Endothelial cell of umbilical vein (primary cell): ENCODE measurements around the gene RAC2. TPM values are rescaled to one million over a fixed set of nuclear protein-coding genes. Genes with fewer than 3 reads are reported as not detected.

Experiments used
- BruUV-seq: library from RNA; stranded (reverse); fragments of 400-500 nt; replicated peaks from 2 replicates; lab custom pipeline; 2021; lab: Mats Ljungman, UMichigan
- CTCF ChIA-PET: fragments of 300-600, 350-600 bp; sonication (Branson Sonifier 250); formaldehyde crosslinking; loops from one replicate; lab custom pipeline; 2021; ENCODE audit warnings: antibody characterized with exemption, inconsistent platforms; lab: Charles Lee
- POLR2A ChIA-PET: fragments of 300-600, 350-600 bp; sonication (Branson Sonifier 250); formaldehyde crosslinking; loops from one replicate; lab custom pipeline; 2021; ENCODE audit warnings: antibody characterized with exemption, inconsistent platforms; lab: Charles Lee
- DNase-seq: peaks from one replicate; pipeline ENCODE4 v3.0.0-alpha.2; 2011; ENCODE audit warnings: low read depth, low spot score
- FAIRE-seq: peaks from 2 replicates; lab custom pipeline; 2011; peaks lifted over from hg19 to GRCh38; lab: Jason Lieb, UNC
- H2AFZ ChIP-seq: 2 replicates; pipeline ENCODE4 v1.6.0; 2012; ENCODE audit warnings: low read depth, low read length, control low read depth, inconsistent platforms
- H3K27ac ChIP-seq: 2 replicates; pipeline ENCODE4 v1.5.1; 2011; ENCODE audit warnings: low read depth, mild to moderate bottlenecking, control low read depth, low read length, moderate library complexity; ENCODE audit not compliant: insufficient read depth
- H3K27me3 ChIP-seq, 2 experiments: 2 replicates each; pipeline versions ENCODE4 v1.6.0 to v1.6.1; 2011; ENCODE audit warnings: low read length in 2 of 2, mixed read lengths in 1 of 2; ENCODE audit not compliant: control insufficient read depth in 2 of 2, insufficient read depth in 2 of 2
- H3K36me3 ChIP-seq, 2 experiments: 2 replicates in 1 of 2; 3 replicates in 1 of 2; pipeline ENCODE4 v1.5.1; 2011; ENCODE audit warnings: low read length in 2 of 2, mild to moderate bottlenecking in 1 of 2, moderate library complexity in 1 of 2; ENCODE audit not compliant: control insufficient read depth in 2 of 2, insufficient read depth in 2 of 2; ENCODE audit errors: extremely low read depth in 1 of 2
- H3K4me1 ChIP-seq: 3 replicates; pipeline ENCODE4 v1.5.1; 2011; ENCODE audit warnings: mild to moderate bottlenecking, low read length; ENCODE audit not compliant: control insufficient read depth, insufficient read depth; ENCODE audit errors: extremely low read depth
- H3K4me2 ChIP-seq: 2 replicates; pipeline ENCODE4 v1.6.1; 2011; ENCODE audit warnings: low read length, control low read depth, mixed read lengths; ENCODE audit not compliant: insufficient read depth
- H3K4me3 ChIP-seq, 3 experiments: fragments of 200-600 bp in 1 of 3; sonication (generic), shearing (Covaris generic) in 1 of 3; replicated peaks in 1 of 3; 2 replicates each; pipeline ENCODE4 v1.5.1; 2011 to 2016; ENCODE audit warnings: control low read depth in 3 of 3, low read length in 3 of 3, mild to moderate bottlenecking in 2 of 3, inconsistent platforms in 1 of 3, low read depth in 1 of 3, moderate library complexity in 1 of 3; ENCODE audit not compliant: insufficient read depth in 1 of 3
- H3K79me2 ChIP-seq: 2 replicates; pipeline ENCODE4 v1.6.0; 2012; ENCODE audit warnings: low read length, inconsistent platforms; ENCODE audit not compliant: control insufficient read depth, insufficient read depth
- H3K9ac ChIP-seq: replicated peaks from 2 replicates; pipeline ENCODE3; 2011; ENCODE audit warnings: low read length, control low read depth; ENCODE audit not compliant: insufficient read depth; ENCODE audit errors: extremely low read depth
- H3K9me1 ChIP-seq: replicated peaks from 3 replicates; pipeline ENCODE4 v1.6.0; 2011; ENCODE audit warnings: mild to moderate bottlenecking, low read length; ENCODE audit not compliant: control insufficient read depth, insufficient read depth; ENCODE audit errors: extremely low read depth
- H3K9me3 ChIP-seq: replicated peaks from 2 replicates; pipeline ENCODE4 v1.5.1; 2012; ENCODE audit warnings: low read length, inconsistent platforms; ENCODE audit not compliant: control insufficient read depth, insufficient read depth
- H4K20me1 ChIP-seq: replicated peaks from 2 replicates; pipeline ENCODE3; 2011; ENCODE audit warnings: mild to moderate bottlenecking, low read length; ENCODE audit not compliant: control insufficient read depth, insufficient read depth; ENCODE audit errors: extremely low read depth
- CTCF ChIP-seq, 2 donors: IDR thresholded peaks; 1 replicate in 1 of 2; 2 replicates in 1 of 2; pipeline ENCODE4 v1.5.1; 2011; ENCODE audit warnings: low read length in 2 of 2, mild to moderate bottlenecking in 2 of 2, moderate library complexity in 2 of 2, control low read depth in 1 of 2, inconsistent platforms in 1 of 2, low read depth in 1 of 2; ENCODE audit not compliant: insufficient read depth in 1 of 2; ENCODE audit errors: extremely low read depth in 1 of 2
- EZH2 ChIP-seq: IDR thresholded peaks from 2 replicates; pipeline ENCODE4 v1.6.1; 2012; ENCODE audit warnings: borderline replicate concordance, low read depth, mild to moderate bottlenecking, moderate library complexity, low read length, inconsistent platforms; ENCODE audit not compliant: severe bottlenecking
- FOS ChIP-seq: IDR thresholded peaks from 2 replicates; pipeline ENCODE4 v1.6.1; 2011; ENCODE audit warnings: mild to moderate bottlenecking, low read length, moderate library complexity, borderline replicate concordance; ENCODE audit not compliant: insufficient read depth
- GATA2 ChIP-seq: IDR thresholded peaks from 2 replicates; pipeline ENCODE4 v1.7.0; 2011; ENCODE audit warnings: low read depth, mild to moderate bottlenecking, moderate library complexity, mixed read lengths, low read length; ENCODE audit not compliant: insufficient read length, insufficient read depth
- JUN ChIP-seq: IDR thresholded peaks from 2 replicates; pipeline ENCODE4 v1.6.1; 2011; ENCODE audit warnings: borderline replicate concordance, low read depth; ENCODE audit not compliant: insufficient read length, insufficient read depth
- MAX ChIP-seq: IDR thresholded peaks from 2 replicates; pipeline ENCODE4 v1.6.1; 2011; ENCODE audit not compliant: insufficient read depth, insufficient read length
- MYC ChIP-seq: IDR thresholded peaks from one replicate; pipeline ENCODE4 v1.6.1; 2011; ENCODE audit warnings: mild to moderate bottlenecking, low read depth, low read length
- POLR2A ChIP-seq: IDR thresholded peaks from 2 replicates; pipeline ENCODE4 v1.6.1; 2012; ENCODE audit warnings: low read depth, mild to moderate bottlenecking, control low read depth, low read length
- POLR2AphosphoS5 ChIP-seq: IDR thresholded peaks from 2 replicates; pipeline ENCODE4 v1.6.1; 2012; ENCODE audit warnings: low read depth, mild to moderate bottlenecking, control low read depth, low read length, moderate library complexity; ENCODE audit not compliant: insufficient read depth
- dilution Hi-C: fragments of 300-500 bp; cut with MboI; formaldehyde crosslinking; loops from one replicate; pipeline ENCODE4 v1.15.0; 2019; ENCODE audit warnings: low sequenced_read_pairs; ENCODE audit not compliant: extremely low pct_ligation_motif_present
- intact Hi-C: fragments of 100-400 bp; cut with micrococcal nuclease; formaldehyde crosslinking; loops from one replicate; pipeline ENCODE4 v1.10.0; 2022
- polyA plus RNA-seq, 4 experiments: library from polyadenylated mRNA; depleted of rRNA in 3 of 4; stranded (reverse) in 3 of 4; unstranded in 1 of 4; fragments of >200 nt; gene quantifications; 2 replicates each; pipeline versions ENCODE4 v1.2.1 to v1.2.3, GENCODE V29; 2011 to 2012; ENCODE audit warnings: missing spikeins in 1 of 4
- total RNA-seq: library from RNA; stranded (reverse); gene quantifications from 2 replicates; pipeline ENCODE4 v1.2.3, GENCODE V29; 2021

RAC2 gene
- total and polyA plus RNA-seq, 2 donors (not counting 3 experiments of a cell fraction or from before 2014, with no cell fraction given): 122 to 181 TPM

- Histone ChIP-seq H3K4me2 (no peak overlapping the region), H4K20me1 (no peaks in the 10 kb centered on the region), H3K9me1 (no peaks in the 10 kb centered on the region), H3K27me3 (peaks cover 2 to 4% of the 10 kb centered on the region in 2 experiments), H3K27ac (no peak overlapping the region), H3K9ac (no peak overlapping the region), H3K4me1 (no peaks in the 10 kb centered on the region), H3K36me3 (no peaks in the 10 kb centered on the region), H3K9me3 (no peaks in the 10 kb centered on the region), H2AFZ (no peak overlapping the region), H3K4me3 (no peak overlapping the region), H3K79me2 (no peaks in the 10 kb centered on the region)
- no TSS peak for BruUV-seq
- FAIRE-seq: no peak
- intact Hi-C loops (no loop called here), dilution Hi-C loops (no loop called here)
- ChIA-PET POLR2A (no interaction called here), CTCF (interaction anchor here (0.5 to 1.1 kb wide), 2 partner anchors 10 to 24 kb away, joined by 3 to 4 read pairs; no protein-coding TSS in a partner anchor)
- no peak for DNase-seq
- no peak for TF ChIP-seq POLR2A
- no peak for TF ChIP-seq MYC
- TF ChIP-seq POLR2AphosphoS5: no peak
Observed at GRCh38 chr22:37291559-37292298, 47.7 kb upstream of the RAC2 start.

GRCh38 chr22:37290737-37291136 is 46.7 kb upstream of the RAC2 start:
- Histone ChIP-seq H4K20me1 (no peaks in the 10 kb centered on the region), H3K9me3 (no peaks in the 10 kb centered on the region), H3K36me3 (no peaks in the 10 kb centered on the region), H3K4me1 (no peaks in the 10 kb centered on the region), H3K4me3 (no peak overlapping the region), H2AFZ (no peak overlapping the region), H3K9me1 (no peaks in the 10 kb centered on the region), H3K27ac (no peak overlapping the region), H3K9ac (no peak overlapping the region), H3K27me3 (peaks cover 2 to 4% of the 10 kb centered on the region in 2 experiments), H3K4me2 (no peak overlapping the region), H3K79me2 (no peaks in the 10 kb centered on the region)
- CTCF ChIA-PET: interaction anchor here (1.1 kb wide), 1 partner anchor 23 kb away, joined by 4 read pairs; no protein-coding TSS in a partner anchor
- dilution Hi-C loops: no loop called here
- POLR2A ChIA-PET: no interaction called here
- intact Hi-C loops: no loop called here
- FAIRE-seq (no peak), DNase-seq (no peak)
- BruUV-seq: no TSS peak
- TF ChIP-seq MAX: no peak
- no peak for TF ChIP-seq FOS
- no peak for TF ChIP-seq EZH2
- TF ChIP-seq JUN: no peak
- no peak for TF ChIP-seq GATA2
- TF ChIP-seq POLR2AphosphoS5: no peak
- TF ChIP-seq CTCF (IDR thresholded peaks at IDR 0.05; ENCODE audit: extremely low read depth in 1 of 2, insufficient read depth in 1 of 2, low read depth in 1 of 2, low read length in 2 of 2): no peak
- no peak for TF ChIP-seq MYC
- TF ChIP-seq POLR2A: no peak
